NB4 (cell line): Measurements from ENCODE around the gene GLRA3.

Experiments
- CTCF ChIP-seq: IDR thresholded peaks from one replicate; pipeline ENCODE4 v1.5.1; 2012; ENCODE audit warnings: low read depth, low read length
- POLR2A ChIP-seq: IDR thresholded peaks from 2 replicates; pipeline ENCODE4 v1.6.1; 2011; ENCODE audit warnings: mild to moderate bottlenecking; ENCODE audit not compliant: insufficient read length; ENCODE audit errors: extremely low read depth
- TF ChIP-seq, protein P1 (sequence below): IDR thresholded peaks from 2 replicates; pipeline ENCODE4 v1.6.1; 2011; ENCODE audit warnings: low read depth, low read length

DNA sequence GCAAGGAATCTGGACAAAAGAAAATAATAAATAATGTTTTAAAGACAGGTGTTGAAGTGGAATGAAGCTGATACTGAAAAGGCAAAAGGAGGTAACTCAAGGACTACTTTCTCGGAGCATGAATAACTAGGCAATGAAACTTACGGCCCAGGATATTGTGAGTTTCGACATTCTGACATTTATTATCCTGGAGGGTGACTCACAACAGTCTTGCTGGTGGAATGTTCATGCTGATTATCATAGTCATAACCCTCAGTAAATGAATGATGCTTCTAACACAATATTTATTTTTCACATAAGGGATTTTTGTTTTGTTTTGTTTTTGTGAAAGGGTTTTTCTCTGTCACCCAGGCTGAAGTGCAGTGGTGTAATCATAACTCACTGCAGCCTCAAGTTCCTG, 159.8 kb downstream of the GLRA3 start:
- TF ChIP-seq CTCF = no peak
- no peak for TF ChIP-seq POLR2A
- TF ChIP-seq, protein P1, sequence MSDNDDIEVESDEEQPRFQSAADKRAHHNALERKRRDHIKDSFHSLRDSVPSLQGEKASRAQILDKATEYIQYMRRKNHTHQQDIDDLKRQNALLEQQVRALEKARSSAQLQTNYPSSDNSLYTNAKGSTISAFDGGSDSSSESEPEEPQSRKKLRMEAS = no peak
